ENCODE measurements around the gene ZNF660. TPM values are rescaled to one million over a fixed set of nuclear protein-coding genes. Genes with fewer than 3 reads are reported as not detected.
"Not testable (repeated sequence)": the region's sequence is repeated elsewhere in the genome, so short reads cannot be mapped to it uniquely, and the experiment has no call there.

ZNF660 gene
- under 1 TPM; 0.13 to 0.45 (median 0.17) TPM for total RNA-seq

GRCh38 chr3:44584646-44585501 is at the start of gene ZNF660:
TSS of gene ZNF660 (plus strand) at chr3:44584964. CDS start at chr3:44594194, 9,230 bp downstream.
- intact Hi-C loops (cut with DNase I; ENCODE audit: low total_unique reads): no loop called here
- peak within 1 kb of the TSS; percentile 46 for H3K4me3 ChIP-seq (ENCODE audit: low read depth, poor library complexity, severe bottlenecking)
- WGBS, 2 donors: 2 to 3% methylated on average over 38 to 40 of the region's 41 CpGs
- DNase-seq (ENCODE audit: low spot score in 2 of 2): peak; percentile 15 to 88
- TF ChIP-seq, protein P1, sequence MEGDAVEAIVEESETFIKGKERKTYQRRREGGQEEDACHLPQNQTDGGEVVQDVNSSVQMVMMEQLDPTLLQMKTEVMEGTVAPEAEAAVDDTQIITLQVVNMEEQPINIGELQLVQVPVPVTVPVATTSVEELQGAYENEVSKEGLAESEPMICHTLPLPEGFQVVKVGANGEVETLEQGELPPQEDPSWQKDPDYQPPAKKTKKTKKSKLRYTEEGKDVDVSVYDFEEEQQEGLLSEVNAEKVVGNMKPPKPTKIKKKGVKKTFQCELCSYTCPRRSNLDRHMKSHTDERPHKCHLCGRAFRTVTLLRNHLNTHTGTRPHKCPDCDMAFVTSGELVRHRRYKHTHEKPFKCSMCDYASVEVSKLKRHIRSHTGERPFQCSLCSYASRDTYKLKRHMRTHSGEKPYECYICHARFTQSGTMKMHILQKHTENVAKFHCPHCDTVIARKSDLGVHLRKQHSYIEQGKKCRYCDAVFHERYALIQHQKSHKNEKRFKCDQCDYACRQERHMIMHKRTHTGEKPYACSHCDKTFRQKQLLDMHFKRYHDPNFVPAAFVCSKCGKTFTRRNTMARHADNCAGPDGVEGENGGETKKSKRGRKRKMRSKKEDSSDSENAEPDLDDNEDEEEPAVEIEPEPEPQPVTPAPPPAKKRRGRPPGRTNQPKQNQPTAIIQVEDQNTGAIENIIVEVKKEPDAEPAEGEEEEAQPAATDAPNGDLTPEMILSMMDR (IDR thresholded peaks at IDR 0.05): no peak
- no peak for TF ChIP-seq POLR2A (IDR thresholded peaks at IDR 0.05)

GRCh38 chr3:44535364-44535763 is 49.4 kb upstream of the ZNF660 start:
- no peak for TF ChIP-seq POLR2A (IDR thresholded peaks at IDR 0.05)
- TF ChIP-seq, protein P1 (IDR thresholded peaks at IDR 0.05): no peak
- intact Hi-C loops (cut with DNase I; ENCODE audit: low total_unique reads): loop anchor here (10.0 kb wide), 1 partner anchor 379 kb away; no protein-coding TSS in a partner anchor
- DNase-seq (ENCODE audit: low spot score in 2 of 2): no peak
- no peak overlapping the region for H3K4me3 ChIP-seq (ENCODE audit: low read depth, poor library complexity, severe bottlenecking)
- WGBS, 2 donors: 0% methylated on average over 1 of the region's 1 CpG

DNA sequence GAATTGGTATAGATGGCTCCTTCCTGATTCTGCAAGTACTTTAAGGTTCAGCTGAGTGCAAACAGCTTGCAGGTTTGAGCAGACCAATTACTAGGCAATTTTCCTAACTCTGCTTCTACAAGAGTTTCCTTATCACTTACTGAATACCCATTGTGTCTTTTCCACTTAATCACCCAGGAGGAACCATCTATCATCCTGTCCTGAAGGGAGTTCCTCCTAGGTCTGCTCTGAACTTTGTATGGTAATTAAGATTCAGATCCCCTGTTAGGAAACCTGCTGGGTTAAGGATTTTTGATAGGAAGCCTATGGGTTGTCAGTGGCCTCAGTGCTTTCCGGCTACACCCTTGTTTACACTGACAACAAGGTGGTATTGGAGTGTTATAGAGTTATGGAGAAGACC is 40.0 kb upstream of the ZNF660 start:
- WGBS, 2 donors: 71 to 79% methylated on average over 1 of the region's 1 CpG

DNA sequence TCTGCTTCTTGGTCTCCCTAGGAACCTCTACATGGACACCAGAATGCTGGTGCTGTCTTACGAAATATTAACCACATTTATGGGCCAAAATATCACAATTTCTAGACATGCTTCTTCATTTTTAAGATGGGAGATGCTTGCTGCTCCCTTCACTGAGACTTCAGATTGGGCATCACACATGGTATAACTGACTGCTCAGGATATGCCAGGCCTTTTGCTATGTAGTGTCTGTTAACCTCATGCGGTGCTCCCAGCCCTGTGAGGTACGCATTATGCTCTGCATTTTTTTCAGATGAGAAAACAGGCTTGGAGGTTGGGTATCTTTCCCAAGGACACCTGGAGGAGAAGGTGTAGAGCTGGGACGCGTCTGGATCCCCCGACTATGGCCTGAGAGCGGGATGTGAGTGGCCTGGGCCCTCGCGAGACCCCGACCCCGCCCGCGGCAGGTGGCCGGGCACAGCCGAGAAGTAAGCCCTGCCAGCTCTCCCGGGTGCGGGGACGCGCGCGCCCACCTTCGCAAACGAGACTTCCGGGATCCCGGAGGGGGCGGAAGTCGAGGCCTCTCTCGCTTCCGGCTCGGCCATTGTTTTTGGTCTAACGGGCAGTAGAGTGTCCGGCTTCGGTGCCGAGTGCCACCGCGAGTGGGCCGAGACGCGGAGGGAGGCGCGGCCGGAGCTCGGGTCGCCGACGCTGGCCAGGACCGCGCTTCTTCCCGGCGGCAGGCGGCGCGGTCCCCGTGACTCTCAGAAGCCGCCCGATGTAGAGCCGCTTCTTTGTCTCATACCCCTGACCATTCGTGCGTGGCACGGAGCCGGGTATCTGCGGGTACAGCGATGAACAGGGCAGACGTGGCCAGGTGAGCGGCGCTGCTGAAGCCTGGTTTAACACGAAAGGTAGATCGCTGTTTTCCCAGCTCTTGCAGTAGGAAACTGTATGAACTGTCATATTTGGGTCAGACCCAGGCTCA is 29.9 kb upstream of the ZNF660 start, which contains the start of gene ZKSCAN7:
Gene ZKSCAN7, plus strand, starts transcription at position 568 of the 967 bp plus-strand sequence. CDS start 1,855 bp downstream, outside the sequence.
- WGBS, 2 donors: 10 to 21% methylated on average over 21 to 34 of the region's 68 CpGs
- peak within 1 kb of the TSS; percentile 62 for H3K4me3 ChIP-seq (ENCODE audit: low read depth, poor library complexity, severe bottlenecking)
- DNase-seq (ENCODE audit: low spot score in 2 of 2): peak; percentile 15 to 87
- no peak for TF ChIP-seq POLR2A (IDR thresholded peaks at IDR 0.05)
- TF ChIP-seq, protein P1 (IDR thresholded peaks at IDR 0.05): no peak
- intact Hi-C loops (cut with DNase I; ENCODE audit: low total_unique reads): no loop called here

More for the DNA sequence above, 40.0 kb upstream of the ZNF660 start:
- H3K4me3 ChIP-seq (ENCODE audit: low read depth, poor library complexity, severe bottlenecking); DNase-seq (ENCODE audit: low spot score in 2 of 2); intact Hi-C loops (cut with DNase I; ENCODE audit: low total_unique reads): not testable (repeated sequence)

- 9 to 17% methylated on average over 5 of the region's 5 CpGs for WGBS, 2 donors
- intact Hi-C loops (cut with DNase I; ENCODE audit: low total_unique reads): no loop called here
- TF ChIP-seq, protein P1 (IDR thresholded peaks at IDR 0.05): no peak
- no peak for TF ChIP-seq POLR2A (IDR thresholded peaks at IDR 0.05)
- no peak for DNase-seq (ENCODE audit: low spot score in 2 of 2)
- H3K4me3 ChIP-seq (ENCODE audit: low read depth, poor library complexity, severe bottlenecking): no peak overlapping the region
Measured at GRCh38 chr3:44555723-44556122, 29.0 kb upstream of the ZNF660 start.
